ENCODE data around the gene DNTT.

GRCh38 chr10:96275685-96276418, 28.4 kb upstream of the DNTT start:
- TF ChIP-seq CTCF (conservative IDR thresholded peaks at IDR 0.05 in 1 of 2, IDR thresholded peaks at IDR 0.05 in 1 of 2; ENCODE audit: extremely low read depth in 1 of 2, insufficient read depth in 1 of 2, low read depth in 1 of 2, low read length in 2 of 2) (no peak), EZH2 (IDR thresholded peaks at IDR 0.05; ENCODE audit: borderline replicate concordance, low read length) (no peak)
